SU-DHL-6 (cell line): Measurements from ENCODE around the gene TRAPPC2.

ENCODE experiments used
- H2AFZ ChIP-seq: fragments of 200-600 bp; sonication (generic); 2 replicates; pipeline ENCODE4 v1.6.1; 2014; ENCODE audit warnings: low read depth, mild to moderate bottlenecking, moderate library complexity, mixed read lengths, antibody characterized with exemption, low read length; ENCODE audit not compliant: severe bottlenecking
- H3F3A ChIP-seq: fragments of 200-600 bp; shearing (Covaris generic); 2 replicates; pipeline ENCODE4 v1.6.0; 2016; ENCODE audit warnings: antibody characterized with exemption, mild to moderate bottlenecking; ENCODE audit not compliant: insufficient read depth
- H3K27ac ChIP-seq: fragments of 200-600 bp; sonication (generic); 2 replicates; pipeline ENCODE4 v1.5.1; 2016; ENCODE audit warnings: low read depth, mild to moderate bottlenecking, low read length, moderate library complexity, mixed read lengths
- H3K27me3 ChIP-seq: fragments of 200-600 bp; sonication (generic), shearing (Covaris generic); 2 replicates; pipeline ENCODE4 v1.6.0; 2014; ENCODE audit warnings: mild to moderate bottlenecking, low read length
- H3K36me3 ChIP-seq: fragments of 200-600 bp; sonication (generic); 2 replicates; pipeline ENCODE4 v1.6.1; 2014; ENCODE audit warnings: mild to moderate bottlenecking, low read length, mixed read lengths
- H3K4me2 ChIP-seq: fragments of 300-600, 200-600 bp; shearing (Covaris generic), sonication (generic); 2 replicates; pipeline ENCODE4 v1.6.0; 2014; ENCODE audit warnings: low read length, low read depth, mild to moderate bottlenecking; ENCODE audit not compliant: poor library complexity, severe bottlenecking
- H3K4me3 ChIP-seq: fragments of 200-600 bp; sonication (generic); 2 replicates; pipeline ENCODE4 v1.5.1; 2014; ENCODE audit warnings: antibody characterized with exemption, low read length, mild to moderate bottlenecking, mixed read lengths; ENCODE audit not compliant: insufficient read depth, poor library complexity, severe bottlenecking
- H3K79me2 ChIP-seq: fragments of 200-600 bp; sonication (generic); 2 replicates; pipeline ENCODE4 v1.6.1; 2014; ENCODE audit warnings: mild to moderate bottlenecking, low read length, moderate library complexity; ENCODE audit not compliant: insufficient read depth
- H3K9ac ChIP-seq: fragments of 200-600 bp; sonication (generic); 2 replicates; pipeline ENCODE4 v1.7.0; 2014; ENCODE audit warnings: mild to moderate bottlenecking, low read length
- H3K9me2 ChIP-seq: fragments of 200-600 bp; sonication (generic); replicated peaks from 2 replicates; pipeline ENCODE4 v1.6.1; 2014; ENCODE audit warnings: low read length; ENCODE audit not compliant: insufficient read depth
- H3K9me3 ChIP-seq: fragments of 200-600 bp; sonication (generic); 2 replicates; pipeline ENCODE4 v1.6.1; 2014; ENCODE audit warnings: low read length, mixed read lengths; ENCODE audit not compliant: insufficient read depth
- H4K20me1 ChIP-seq: fragments of 200-600 bp; sonication (generic); 2 replicates; pipeline ENCODE4 v1.6.1; 2014; ENCODE audit warnings: low read depth, mild to moderate bottlenecking, antibody characterized with exemption, low read length, moderate library complexity, mixed read lengths
- EZH2phosphoT487 ChIP-seq: fragments of 200-600 bp; sonication (generic), shearing (Covaris generic); conservative IDR thresholded peaks from 2 replicates; pipeline ENCODE4 v1.6.1; 2018; ENCODE audit warnings: mild to moderate bottlenecking, antibody characterized with exemption, low read length, moderate library complexity, mixed read lengths
- TF ChIP-seq, protein P1 (sequence below): fragments of 200-600 bp; sonication (generic); IDR thresholded peaks from one replicate; pipeline ENCODE4 v1.5.1; 2017; ENCODE audit warnings: antibody characterized with exemption, mild to moderate bottlenecking, low read length, moderate library complexity; ENCODE audit not compliant: insufficient read depth, poor library complexity, severe bottlenecking

Gene TRAPPC2

DNA sequence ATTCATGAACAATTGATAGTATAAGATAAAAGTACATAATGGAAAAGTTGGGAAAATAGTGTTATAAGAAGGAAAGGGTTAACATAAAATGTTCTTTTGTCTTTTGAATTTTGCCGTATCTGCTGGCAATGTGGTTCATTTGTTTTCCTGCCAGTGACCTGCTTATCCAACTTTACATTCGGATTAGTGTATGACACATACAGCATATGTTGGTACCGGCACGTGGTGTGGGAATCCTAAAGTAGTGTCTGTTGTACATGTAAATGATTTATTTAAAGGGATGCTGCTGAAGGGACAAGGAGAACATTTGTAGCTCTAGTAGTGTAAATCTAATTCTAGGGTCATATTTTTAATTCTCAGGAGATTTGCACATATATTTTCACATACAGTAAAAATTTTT lies 34.0 kb downstream of the TRAPPC2 start:
- Histone ChIP-seq H3K4me2 (no peak overlapping the region), H3K9me2 (no peaks in the 10 kb centered on the region), H3F3A (no peaks in the 10 kb centered on the region), H3K9me3 (no peaks in the 10 kb centered on the region), H3K9ac (no peak overlapping the region), H3K79me2 (no peaks in the 10 kb centered on the region), H4K20me1 (no peaks in the 10 kb centered on the region), H3K36me3 (no peaks in the 10 kb centered on the region), H3K27ac (no peak overlapping the region), H3K27me3 (no peaks in the 10 kb centered on the region), H2AFZ (no peak overlapping the region), H3K4me3 (no peak overlapping the region)
- TF ChIP-seq EZH2phosphoT487 = no peak
- TF ChIP-seq, protein P1, sequence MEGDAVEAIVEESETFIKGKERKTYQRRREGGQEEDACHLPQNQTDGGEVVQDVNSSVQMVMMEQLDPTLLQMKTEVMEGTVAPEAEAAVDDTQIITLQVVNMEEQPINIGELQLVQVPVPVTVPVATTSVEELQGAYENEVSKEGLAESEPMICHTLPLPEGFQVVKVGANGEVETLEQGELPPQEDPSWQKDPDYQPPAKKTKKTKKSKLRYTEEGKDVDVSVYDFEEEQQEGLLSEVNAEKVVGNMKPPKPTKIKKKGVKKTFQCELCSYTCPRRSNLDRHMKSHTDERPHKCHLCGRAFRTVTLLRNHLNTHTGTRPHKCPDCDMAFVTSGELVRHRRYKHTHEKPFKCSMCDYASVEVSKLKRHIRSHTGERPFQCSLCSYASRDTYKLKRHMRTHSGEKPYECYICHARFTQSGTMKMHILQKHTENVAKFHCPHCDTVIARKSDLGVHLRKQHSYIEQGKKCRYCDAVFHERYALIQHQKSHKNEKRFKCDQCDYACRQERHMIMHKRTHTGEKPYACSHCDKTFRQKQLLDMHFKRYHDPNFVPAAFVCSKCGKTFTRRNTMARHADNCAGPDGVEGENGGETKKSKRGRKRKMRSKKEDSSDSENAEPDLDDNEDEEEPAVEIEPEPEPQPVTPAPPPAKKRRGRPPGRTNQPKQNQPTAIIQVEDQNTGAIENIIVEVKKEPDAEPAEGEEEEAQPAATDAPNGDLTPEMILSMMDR = no peak

DNA sequence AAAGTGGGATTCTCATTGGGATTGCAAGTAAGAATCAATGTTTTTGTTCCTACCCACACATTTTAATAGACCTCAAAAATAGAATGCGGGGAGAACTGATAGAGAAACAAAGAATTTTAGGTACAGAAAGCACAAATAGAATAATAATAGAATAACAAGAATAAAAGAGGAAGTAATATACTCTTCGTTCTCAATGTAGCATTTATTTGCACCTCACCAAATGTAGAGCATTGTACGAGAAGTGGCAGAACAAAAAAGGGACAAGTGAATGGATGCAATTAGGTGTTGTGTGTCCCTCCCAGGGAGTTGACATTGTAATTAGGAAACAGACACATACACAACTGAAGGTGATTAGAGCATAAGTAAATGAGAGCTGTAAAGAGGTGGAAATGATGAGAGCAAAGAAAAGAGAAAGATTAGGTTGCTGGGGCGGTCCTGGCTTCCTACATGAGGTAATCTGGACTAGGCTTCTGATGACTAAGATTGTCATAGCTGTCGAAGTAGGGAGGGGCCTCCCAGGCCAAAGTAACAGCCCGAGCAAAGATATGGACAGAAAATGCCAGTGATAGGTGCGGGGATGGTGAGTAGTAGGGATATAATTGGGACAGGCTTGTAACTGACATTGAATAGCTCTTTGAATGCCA lies 35.1 kb downstream of the TRAPPC2 start:
- no peaks in the 10 kb centered on the region for H3K79me2 ChIP-seq
- no peaks in the 10 kb centered on the region for H3K9me3 ChIP-seq
- H4K20me1 ChIP-seq = no peaks in the 10 kb centered on the region
- H3K27me3 ChIP-seq = no peaks in the 10 kb centered on the region
- H3K4me3 ChIP-seq = no peak overlapping the region
- H3K9me2 ChIP-seq = no peaks in the 10 kb centered on the region
- TF ChIP-seq EZH2phosphoT487 = no peak
- TF ChIP-seq, protein P1 = no peak
- H2AFZ ChIP-seq = no peak overlapping the region
- H3K27ac ChIP-seq = no peak overlapping the region
- H3K9ac ChIP-seq = no peak overlapping the region
- H3F3A ChIP-seq = no peaks in the 10 kb centered on the region
- H3K36me3 ChIP-seq = no peaks in the 10 kb centered on the region
- H3K4me2 ChIP-seq = peak overlapping the region; percentile 15

DNA sequence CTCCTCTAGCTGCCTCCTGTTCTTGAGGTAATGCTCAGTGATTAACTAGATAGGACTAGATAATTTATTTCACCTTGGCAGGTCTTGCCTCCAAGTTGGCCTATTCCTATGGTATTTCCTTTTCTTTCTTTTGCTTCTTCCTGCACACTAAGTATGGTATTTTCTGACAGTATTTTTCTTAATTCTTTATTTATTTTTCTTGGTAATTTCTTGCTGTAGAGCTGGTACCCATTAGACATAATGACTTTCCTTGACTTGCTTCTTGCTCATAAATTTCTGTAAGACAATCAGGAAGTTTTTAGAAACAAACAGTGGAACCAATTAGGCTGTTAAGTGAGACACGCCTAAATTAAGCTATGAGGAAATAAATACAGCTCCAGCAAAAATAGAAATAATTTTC lies 36.0 kb downstream of the TRAPPC2 start:
- H3K27ac ChIP-seq = no peak overlapping the region
- no peak for TF ChIP-seq EZH2phosphoT487
- TF ChIP-seq, protein P1 = no peak
- H3K79me2 ChIP-seq = no peaks in the 10 kb centered on the region
- H3F3A ChIP-seq = no peaks in the 10 kb centered on the region
- peak overlapping the region; percentile 15 for H3K4me2 ChIP-seq
- H3K9me3 ChIP-seq = no peaks in the 10 kb centered on the region
- no peak overlapping the region for H3K9ac ChIP-seq
- H2AFZ ChIP-seq = no peak overlapping the region
- H3K27me3 ChIP-seq = no peaks in the 10 kb centered on the region
- no peaks in the 10 kb centered on the region for H4K20me1 ChIP-seq
- H3K9me2 ChIP-seq = no peaks in the 10 kb centered on the region
- H3K4me3 ChIP-seq = no peak overlapping the region
- H3K36me3 ChIP-seq = no peaks in the 10 kb centered on the region
